LNCaP clone FGC (cell line): ENCODE measurements around the gene TGIF2.

ENCODE experiments used
- DNase-seq: peaks from one replicate; pipeline ENCODE4 v3.0.0-alpha.2; 2011; ENCODE audit warnings: low read depth
- H3K4me3 ChIP-seq: 2 replicates; pipeline ENCODE4 v1.5.1; 2011; ENCODE audit warnings: mild to moderate bottlenecking, low read depth, low read length, control low read depth
- CTCF ChIP-seq: IDR thresholded peaks from 2 replicates; pipeline ENCODE4 v1.5.1; 2012; ENCODE audit warnings: mild to moderate bottlenecking; ENCODE audit not compliant: control insufficient read depth, insufficient read depth; ENCODE audit errors: extremely low read depth

TGIF2 gene

DNA sequence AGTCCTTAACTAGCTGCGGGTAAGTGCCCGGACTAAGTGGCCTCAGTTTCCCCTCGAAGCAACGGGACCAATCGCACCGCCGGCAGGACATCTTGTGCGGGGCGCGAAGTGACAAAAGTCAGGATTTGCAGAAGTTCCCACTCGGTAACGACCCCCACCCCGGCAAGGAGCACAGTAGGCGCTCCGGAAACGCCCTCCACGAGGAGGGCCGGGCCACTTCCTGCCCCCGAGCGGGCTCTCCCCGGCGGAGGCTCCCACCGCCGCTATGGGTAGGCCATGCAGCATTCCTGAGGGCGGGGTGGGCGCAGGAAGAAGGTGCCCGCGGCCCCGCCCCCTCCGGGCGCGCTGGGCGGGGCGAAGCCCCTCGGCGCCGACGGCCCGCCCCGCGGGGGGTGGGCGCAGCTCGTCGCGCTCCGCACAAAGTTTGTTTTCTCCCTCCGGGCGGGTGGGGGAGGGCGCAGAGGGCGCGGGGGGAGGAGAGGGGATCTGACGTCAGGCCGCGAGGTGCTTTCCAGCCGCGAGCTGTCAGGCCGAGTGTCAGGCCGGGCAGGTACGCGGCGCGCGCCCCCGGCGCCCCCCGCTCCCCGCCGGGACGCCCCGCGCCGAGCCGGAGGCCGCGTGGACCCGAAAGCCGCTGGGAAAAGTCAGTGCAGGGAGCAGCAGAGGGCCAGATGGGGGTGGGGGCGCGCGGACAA lies at the start of gene TGIF2:
TGIF2 (plus strand) TSS at position 495 of the 695 bp plus-strand sequence. CDS start 5,178 bp downstream, outside the sequence.
- peak within 1 kb of the TSS; percentile 78 for H3K4me3 ChIP-seq
- no peak for DNase-seq
- TF ChIP-seq CTCF = no peak

- no peak for TF ChIP-seq CTCF
- DNase-seq = no peak
- H3K4me3 ChIP-seq = no peak overlapping the region
Measured at GRCh38 chr20:36525620-36526365, 47.6 kb upstream of the TGIF2 start.

DNA sequence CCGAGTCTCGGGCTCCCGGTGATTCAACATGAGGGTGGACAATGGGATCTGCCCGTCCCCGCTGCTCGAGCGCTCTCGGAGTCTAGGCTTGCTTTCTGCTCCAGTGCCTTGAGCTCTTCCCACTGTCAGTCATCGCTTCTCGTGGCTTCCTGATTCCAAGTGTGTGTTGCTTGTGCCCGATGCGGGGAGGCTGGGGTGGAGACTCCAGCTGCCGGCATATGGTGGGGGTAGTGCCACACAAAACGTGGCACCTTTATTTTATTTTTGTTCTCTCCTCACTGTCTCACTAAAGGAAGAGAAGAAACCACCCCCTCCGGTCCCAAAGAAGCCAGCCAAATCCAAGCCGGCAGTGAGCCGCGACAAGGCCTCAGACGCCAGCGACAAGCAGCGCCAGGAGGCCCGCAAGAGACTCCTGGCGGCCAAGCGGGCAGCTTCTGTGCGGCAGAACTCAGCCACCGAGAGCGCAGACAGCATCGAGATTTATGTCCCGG lies 46.8 kb upstream of the TGIF2 start:
- TF ChIP-seq CTCF = no peak
- no peak for DNase-seq
- H3K4me3 ChIP-seq = no peak overlapping the region

GRCh38 chr20:36527331-36528125 lies 45.9 kb upstream of the TGIF2 start:
- DNase-seq = no peak
- TF ChIP-seq CTCF = no peak
- no peak overlapping the region for H3K4me3 ChIP-seq

GRCh38 chr20:36528176-36528874 lies 45.1 kb upstream of the TGIF2 start:
- no peak for DNase-seq
- no peak overlapping the region for H3K4me3 ChIP-seq
- TF ChIP-seq CTCF = no peak

- TF ChIP-seq CTCF = no peak
- no peak for DNase-seq
Measured at GRCh38 chr20:36528875-36529417, 44.5 kb upstream of the TGIF2 start.

More at GRCh38 chr20:36528875-36529417, 44.5 kb upstream of the TGIF2 start:
- H3K4me3 ChIP-seq = no peak overlapping the region
